Adrenal gland (tissue), 5 donors: ENCODE measurements around the gene PLOD3.

ENCODE experiments used
- CTCF ChIP-seq, 6 experiments: fragments of 450-650 bp in 4 of 6; fragments of 200-600 bp in 2 of 6; sonication (generic) in 1 of 6; IDR thresholded peaks; 1 replicate in 5 of 6; 2 replicates in 1 of 6; pipeline versions ENCODE4 v1.5.1 to v1.8.0; 2016 to 2021; ENCODE audit warnings: antibody characterized with exemption in 6 of 6, mild to moderate bottlenecking in 2 of 6, moderate library complexity in 1 of 6
- POLR2A ChIP-seq, 2 donors: fragments of 450-650 bp; IDR thresholded peaks; one replicate each; pipeline ENCODE4 v1.6.1; 2017; ENCODE audit warnings: antibody characterized with exemption in 2 of 2, mild to moderate bottlenecking in 2 of 2, moderate library complexity in 1 of 2
- donor health status: DM: no; HTN: no; CAD: no.

GRCh38 chr7:101223528-101223927, 6.1 kb upstream of the PLOD3 start:
- TF ChIP-seq CTCF (IDR thresholded peaks at IDR 0.05) (no peak), POLR2A (IDR thresholded peaks at IDR 0.05) (no peak)
